HTR-8/SVneo (cell line): Measurements from ENCODE around the gene FRZB.
"Not testable (repeated sequence)": the region's sequence is repeated elsewhere in the genome, so short reads cannot be mapped to it uniquely, and the experiment has no call there.

Experiments used
- DNase-seq: peaks from one replicate; pipeline ENCODE4 v3.0.0; 2011; ENCODE audit warnings: low spot score, mixed read lengths; ENCODE audit not compliant: insufficient read length
- FAIRE-seq: peaks from 2 replicates; lab custom pipeline; 2011; peaks lifted over from hg19 to GRCh38; lab: Jason Lieb, UNC

FRZB gene, protein sequence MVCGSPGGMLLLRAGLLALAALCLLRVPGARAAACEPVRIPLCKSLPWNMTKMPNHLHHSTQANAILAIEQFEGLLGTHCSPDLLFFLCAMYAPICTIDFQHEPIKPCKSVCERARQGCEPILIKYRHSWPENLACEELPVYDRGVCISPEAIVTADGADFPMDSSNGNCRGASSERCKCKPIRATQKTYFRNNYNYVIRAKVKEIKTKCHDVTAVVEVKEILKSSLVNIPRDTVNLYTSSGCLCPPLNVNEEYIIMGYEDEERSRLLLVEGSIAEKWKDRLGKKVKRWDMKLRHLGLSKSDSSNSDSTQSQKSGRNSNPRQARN

DNA sequence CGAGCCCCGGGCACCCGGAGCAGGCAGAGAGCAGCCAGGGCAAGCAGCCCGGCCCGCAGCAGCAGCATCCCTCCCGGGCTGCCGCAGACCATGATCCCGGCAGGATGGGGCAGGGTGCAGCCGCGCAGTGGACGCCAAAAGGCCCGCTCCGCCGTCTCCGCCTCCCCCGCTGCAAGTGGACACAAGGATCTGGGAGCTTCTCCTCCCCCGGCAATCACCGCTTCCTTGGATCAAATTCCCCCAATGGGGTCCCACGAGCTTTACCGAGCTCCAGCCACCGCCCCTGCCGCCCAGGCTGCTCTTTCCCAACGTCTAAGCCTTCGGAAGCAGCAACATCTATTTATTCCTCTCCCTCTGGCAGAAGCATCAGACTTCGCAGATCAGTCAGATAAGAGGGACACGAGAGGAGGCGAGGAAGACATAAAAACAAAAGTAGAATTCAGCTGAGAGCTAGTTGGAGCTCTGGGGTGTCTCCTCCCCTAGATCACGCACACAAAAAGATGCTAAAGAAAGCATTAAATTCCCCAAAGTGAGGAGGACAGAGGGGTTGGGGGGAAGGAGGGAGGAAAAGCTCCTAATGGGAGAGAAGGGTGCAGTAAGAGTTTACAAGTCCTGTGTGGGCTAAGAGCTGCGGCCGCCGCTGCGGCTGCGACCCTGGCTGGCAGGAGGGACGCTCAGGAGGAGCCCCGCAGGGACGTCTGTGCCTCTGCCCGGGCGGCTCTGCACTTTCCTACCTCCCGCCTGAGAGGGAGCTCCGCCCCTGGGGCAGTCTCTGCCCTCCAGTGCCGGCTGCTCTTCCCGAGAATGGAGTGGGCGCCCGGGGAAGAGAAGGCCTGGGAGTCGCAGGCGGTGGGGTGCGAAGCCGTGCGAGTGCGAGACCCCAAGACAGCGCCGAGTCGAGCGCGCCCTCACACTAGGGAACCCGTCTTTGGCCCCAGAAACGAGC lies at the start of gene FRZB:
Gene FRZB, minus strand, starts transcription at position 177 of the 946 bp plus-strand sequence. Its CDS starts 85 bp downstream, at position 92.
- peak; percentile 63 for FAIRE-seq
- DNase-seq: peak; percentile 68

DNA sequence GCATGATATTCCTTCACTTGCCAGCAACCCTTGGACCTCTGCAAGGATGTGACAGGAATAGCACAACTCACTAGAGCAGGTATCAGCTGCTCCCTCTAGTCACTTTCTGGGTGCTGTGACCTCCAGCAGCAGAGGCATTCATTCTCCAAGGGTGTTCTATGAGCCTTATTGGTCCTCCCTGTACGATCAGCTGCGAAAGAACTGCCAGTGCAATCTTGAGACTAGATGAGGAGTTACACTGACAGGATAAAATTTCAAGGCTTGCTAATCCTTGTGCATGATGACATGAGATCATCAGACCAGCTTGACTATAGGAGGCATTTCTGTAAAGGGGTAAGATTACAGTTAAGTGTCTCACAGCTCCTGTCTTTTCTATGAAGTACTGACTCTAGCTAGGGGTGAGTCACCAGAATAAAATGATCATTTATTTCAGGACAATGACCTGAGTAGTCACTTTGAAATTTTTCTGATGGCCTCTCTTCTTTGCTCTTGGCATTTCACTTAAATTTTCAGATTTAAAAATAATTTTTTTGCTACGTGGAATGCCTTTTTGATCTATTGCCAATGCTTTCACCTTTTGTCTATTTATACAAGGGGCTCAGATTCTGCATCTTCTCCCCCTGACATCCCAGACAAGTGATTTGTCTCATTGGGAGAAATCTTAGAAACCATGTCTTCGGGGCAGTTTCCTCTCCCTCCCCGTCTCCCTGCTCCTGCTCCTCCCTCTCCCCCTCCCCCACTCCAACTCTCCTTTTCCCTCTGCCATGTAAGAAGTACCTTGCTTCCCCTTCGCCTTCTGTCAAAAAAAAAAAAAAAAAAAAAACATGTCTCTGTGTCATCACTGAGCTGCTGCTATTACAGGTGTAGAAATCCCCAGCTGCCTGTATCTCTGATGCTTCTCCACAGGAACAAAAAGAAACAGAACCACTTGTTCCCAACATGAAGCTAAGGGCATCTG lies 49.2 kb upstream of the FRZB start:
- DNase-seq (peak; percentile 87), FAIRE-seq (peak; percentile 70)

DNA sequence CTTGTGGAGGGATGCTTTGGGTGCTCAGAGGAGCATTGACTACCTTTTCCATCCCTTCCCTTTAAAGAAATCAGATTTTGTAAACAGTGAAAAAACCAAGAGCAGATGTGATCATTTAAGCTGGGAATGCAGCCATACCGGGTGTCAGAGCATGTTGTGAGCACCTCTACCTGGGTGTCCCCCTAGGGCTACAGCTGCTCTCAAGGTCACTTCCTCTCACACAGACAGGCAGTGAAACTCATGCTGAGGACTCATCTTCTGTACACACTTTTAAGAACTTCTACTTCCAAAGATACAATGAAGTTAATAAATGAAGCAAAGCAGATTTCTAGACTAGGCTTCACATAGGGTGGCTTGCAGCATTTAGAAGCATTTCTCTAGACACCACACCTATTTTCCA lies 48.4 kb upstream of the FRZB start:
- FAIRE-seq: no peak
- no peak for DNase-seq

DNA sequence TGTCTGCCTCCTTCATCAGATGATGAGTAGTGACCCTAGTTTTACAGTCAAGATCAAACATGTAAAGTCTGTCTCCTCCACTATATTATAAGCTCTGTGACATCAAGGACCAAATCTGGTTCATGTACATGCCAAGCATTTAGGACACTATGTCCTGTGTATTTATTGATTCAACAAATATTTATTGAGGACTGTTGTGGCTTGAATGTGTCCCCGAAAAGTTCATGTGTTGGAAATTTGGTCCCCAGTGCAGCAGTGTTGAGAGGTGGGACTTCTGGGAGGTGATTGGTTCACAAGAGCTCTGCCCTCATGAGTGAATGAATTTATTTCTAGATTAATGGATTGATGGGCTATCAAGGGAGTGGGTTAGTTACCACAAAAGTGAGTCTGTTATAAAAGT lies 46.6 kb upstream of the FRZB start:
- no peak for DNase-seq
- peak; percentile 4 for FAIRE-seq

DNA sequence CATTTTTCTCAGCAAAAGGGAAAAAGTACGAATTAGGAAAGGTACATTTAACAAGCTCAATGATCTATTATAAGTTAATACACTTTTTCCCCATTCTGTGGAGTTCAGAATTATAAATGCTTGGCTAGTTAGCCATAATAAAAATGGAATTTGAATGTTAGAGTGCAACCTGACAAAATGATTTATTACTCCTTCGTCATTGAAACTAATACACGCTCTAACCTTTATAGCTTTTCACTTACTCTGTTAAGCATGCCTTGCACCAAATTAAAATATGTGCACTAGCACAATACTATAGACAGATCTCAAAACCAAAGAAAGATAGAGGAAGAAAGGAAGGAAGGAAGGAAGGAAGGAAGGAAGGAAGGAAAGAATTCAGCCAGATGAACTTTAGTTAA lies 46.1 kb upstream of the FRZB start:
- FAIRE-seq: no peak
- no peak for DNase-seq

DNA sequence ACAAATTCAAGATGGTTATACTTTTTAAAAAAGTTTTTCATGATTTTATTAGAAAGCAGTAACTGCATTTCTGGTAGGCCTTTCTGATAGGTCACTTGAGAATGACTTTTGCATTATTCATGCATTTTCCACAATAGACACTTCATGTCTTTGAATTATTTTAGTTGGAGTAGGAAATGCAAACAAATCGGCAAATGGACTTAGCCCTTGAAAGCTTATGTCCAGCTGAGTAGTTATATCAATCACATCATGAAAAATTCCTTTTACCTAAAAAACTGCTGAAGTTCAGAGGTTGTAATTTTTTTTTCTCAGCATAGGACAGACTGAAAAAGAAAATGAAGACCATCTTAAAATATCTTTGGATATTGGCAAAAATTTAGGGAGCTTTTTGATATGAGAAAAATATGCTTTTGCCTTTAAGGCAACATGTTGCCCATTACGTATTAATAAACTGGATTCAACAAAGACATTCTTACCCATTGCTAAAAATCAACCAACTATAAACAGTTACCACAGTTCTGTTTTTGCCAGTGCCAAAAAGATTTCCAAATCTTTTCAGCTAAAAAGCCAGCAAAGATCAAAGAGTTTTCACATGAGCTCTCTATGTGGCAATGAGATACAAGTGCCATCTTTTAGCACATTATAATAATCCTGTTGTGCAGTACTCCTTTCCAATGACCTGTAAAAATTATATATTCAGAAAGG lies 45.5 kb upstream of the FRZB start:
- no peak for DNase-seq
- no peak for FAIRE-seq

DNA sequence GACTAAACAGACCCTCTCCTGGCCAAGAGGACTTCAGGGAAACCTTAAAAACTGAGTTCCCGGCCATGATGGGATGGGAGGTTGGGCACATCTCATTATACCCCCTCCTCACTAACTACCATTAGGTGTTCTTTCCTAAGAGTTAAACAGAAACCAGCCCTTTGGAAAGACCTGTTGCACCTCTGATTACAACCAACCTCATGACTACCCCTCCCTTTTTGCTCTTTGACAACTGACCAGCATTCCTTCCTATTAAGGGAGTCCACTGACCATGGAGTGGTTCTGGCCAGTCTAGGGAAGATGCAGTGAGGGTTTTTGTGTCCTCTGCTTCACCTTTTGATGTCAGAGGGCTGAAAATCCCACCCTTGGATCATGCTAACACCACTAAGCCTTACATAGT lies 44.5 kb upstream of the FRZB start:
- FAIRE-seq: no peak
- DNase-seq: no peak

DNA sequence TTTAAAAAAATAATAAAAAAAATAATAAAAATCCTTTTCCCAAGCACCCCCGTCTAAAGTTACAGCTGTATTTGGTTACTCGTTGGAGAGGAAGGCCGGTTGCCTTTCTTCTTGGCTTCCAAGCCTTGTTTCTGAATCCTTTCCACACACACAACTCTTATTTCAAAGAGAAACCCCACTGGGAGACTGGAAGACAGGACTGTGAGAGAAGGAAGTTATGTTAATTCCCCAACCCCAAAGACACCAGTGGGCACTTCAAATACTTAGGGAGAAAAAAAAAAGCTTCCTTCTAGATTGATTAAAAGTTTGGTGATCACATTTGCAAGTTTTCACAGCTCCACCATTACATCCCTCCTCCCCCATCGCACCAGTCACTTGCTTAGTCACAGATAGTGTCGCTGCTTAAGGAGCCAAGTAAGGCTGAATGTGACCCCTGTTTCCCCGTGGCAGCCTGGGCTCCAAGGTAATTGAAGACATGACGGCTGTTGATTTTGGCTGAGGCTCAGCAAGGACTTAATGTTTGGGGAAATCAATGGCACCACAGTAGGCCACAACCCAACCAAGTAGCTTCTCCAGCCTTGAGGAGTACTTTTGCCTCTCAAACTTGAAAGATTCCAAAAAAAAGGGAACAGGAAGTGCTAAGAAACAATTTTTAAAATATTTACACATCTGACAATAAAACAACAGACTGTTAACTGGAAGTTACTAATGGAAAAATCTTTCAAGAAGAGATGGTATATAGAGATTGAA lies 40.8 kb upstream of the FRZB start:
- FAIRE-seq: no peak
- DNase-seq: no peak

DNA sequence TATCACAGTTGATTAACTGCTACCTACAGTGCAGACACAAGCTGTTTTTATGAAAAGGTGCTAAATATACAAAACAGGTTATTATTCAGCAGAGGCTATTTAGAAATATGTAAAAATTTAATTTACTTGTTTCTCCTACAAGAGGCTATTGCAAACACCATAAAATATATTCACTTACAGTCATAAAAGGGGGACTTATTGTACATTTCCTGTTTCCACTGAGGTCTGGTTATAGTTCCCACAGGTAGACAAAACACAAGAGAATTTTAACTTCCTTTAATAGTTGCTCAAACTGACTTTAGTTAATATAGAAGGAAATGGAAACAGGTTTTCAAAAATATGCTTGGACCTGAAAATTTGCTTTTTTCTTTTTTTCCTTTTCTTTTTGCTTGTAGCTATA lies 40.0 kb upstream of the FRZB start:
- DNase-seq: no peak
- no peak for FAIRE-seq

DNA sequence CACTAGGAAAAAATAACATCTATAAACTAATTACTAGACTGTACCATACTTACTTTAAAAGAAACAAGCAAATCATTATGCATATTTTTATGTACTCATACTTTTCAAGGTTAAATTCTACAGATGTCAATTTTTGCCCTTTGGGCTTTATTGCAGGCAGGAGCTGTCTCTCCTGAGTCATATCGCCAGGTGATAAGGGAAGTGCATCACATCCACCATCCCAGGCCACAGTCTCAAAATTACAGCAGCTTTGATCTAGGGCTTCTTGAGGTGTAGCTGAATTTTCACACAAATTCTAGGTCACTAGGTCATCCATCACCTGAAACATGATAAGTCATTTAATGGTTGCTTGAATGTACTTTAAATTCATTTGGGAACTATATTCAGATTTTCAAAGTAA lies 38.4 kb upstream of the FRZB start:
- DNase-seq: no peak
- no peak for FAIRE-seq

DNA sequence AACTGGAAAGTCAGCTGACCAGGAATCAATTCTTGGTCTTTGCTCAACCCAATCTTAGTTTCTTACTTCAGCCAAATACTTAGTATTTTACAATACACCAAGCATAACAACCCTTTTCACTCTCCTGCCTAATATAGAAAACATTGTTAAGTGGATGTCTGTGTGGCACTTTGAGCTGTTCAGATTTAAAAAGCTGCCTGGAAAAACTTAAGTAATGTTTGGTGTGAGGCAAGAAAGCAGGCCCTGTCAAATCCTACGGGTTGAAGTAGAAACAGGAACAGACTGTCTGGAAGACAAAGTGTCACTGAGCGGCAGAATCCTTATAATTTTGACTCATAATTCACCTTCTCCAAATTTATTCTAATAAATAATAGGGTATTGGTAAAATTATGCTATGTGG lies 37.1 kb upstream of the FRZB start:
- FAIRE-seq (no peak), DNase-seq (no peak)

DNA sequence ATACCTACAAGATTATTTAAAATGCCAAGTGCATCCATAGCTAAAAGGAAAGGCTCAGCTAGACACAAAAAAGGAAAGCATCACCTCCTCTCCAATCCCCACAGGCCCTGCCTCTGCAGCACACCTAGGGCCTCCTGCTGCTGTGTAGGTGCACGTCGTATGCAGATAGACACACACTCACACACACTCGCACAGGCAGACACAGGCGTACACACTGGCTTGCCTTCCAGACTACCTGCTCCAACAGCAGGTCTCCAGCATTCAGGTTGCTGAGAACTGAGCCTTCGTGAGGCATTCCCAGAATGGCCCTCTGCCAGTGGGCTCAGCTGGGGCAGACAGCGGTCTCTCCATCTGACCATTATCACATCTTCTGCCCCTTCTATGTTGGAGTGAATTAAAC lies 35.3 kb upstream of the FRZB start:
- FAIRE-seq (no peak), DNase-seq (no peak)

DNA sequence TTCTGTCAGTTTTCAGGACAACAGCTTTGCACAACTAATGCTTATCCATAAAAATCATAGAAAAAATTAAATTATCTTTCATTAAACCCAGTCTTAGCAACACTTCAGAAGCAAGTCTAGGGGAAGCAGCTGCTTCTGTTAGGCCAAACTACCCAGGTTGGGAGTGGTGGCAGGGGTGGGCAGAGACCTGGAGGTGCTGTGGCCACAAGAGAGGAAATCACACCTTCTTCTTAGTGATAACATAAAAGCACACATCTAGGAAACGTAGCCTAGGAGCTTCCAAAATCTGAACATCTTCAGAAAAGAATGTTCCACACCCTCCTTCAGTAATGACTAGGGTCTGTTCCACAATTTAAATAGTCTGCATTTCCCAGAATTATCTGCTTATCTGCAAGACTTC lies 32.3 kb upstream of the FRZB start:
- DNase-seq (no peak), FAIRE-seq (no peak)

DNA sequence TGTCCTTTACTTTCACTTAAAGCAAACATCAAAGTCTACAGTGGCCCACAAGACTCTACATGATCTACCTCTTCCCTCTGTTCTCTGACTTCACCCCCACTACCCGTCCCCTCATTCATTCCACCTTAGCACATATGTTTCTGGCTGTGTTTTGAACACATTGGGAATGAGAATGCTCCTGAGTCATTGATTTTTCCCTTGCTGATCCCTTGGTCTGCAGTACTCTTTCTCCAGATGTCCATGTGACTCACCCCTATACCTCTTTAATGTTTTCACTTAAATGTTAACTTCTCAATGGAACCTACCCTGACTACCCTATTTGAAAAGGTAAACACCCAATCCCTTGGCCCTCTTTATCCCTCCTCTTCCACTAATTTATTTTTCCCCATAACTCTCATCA lies 30.7 kb upstream of the FRZB start:
- no peak for FAIRE-seq

DNA sequence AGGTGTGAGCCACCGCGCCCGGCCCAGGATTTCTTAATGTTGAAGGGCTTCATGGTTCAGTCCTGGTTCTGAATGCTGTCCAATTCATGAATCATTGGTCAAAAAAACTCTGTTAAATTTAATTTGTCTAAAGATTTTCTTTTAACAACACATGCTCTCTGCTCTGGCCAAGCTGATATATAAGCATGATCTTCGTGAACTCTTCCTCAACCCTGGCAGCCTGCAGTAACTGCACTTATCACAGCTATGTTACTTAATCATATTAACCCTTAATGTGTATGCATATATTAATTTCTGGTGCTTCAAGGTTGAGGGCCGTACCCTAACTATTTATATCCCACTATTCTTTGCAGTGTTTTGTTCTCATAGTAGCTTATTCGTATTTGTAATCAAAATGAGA lies 29.4 kb upstream of the FRZB start:
- no peak for FAIRE-seq
- no peak for DNase-seq

More for the DNA sequence above, 30.7 kb upstream of the FRZB start:
- no peak for DNase-seq

DNA sequence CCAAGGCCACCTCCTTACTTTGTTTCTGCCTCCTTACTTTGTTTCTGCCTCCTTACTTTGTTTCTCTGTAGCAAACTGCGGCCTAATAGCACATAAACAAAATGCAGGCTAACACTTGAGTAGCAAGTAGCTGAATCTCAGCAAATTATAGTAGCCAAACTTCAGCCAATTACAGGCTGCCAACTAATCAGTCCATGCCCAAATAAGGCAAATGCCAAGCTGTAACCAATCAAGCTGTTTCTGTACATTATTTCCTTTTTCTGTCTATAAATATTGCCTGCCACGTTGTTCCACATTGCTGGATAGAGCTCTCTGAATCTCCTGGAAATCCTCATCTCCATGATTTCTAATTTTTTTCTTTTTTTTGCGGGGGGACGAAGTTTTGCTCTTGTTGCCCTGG lies 28.7 kb upstream of the FRZB start:
- no peak for FAIRE-seq
- DNase-seq: no peak

DNA sequence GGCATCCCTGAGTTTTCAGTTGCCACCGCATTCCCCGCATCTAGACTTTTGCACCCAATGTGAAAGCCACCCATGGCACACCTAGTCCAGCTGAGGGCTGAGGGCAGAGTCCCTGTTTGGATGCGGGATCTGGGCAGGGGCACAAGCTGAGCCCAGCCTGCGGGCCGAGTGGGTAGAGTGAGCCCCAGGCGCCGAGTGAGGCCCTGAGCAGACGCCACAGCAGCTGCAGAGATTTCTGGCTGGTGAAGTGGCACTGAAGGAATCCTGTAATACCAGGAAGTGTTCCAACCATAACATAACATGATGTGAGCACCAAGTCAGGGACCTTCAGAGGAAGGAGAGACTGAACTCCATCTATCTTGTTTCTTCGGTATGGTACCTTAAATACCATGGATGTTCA lies 27.7 kb upstream of the FRZB start:
- DNase-seq (no peak), FAIRE-seq (no peak)

DNA sequence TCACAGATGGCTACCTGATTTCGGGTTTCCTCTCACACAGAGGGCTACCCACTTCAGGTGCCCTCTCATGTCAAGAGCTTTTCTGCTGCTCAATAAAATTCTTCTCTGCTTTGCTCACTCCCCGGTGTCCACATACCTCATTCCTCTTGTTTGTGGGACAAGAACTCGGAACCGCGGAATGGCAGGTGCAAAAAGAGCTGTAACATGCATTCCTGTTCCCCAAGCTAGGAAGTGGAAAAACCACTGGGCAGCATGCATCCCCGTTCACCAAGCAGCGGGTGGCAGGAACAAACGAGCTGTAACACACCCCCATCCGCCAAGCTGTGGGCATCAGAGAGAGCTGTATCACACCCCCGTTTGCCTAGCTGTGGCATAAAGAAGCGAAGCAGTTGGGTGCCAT lies 27.2 kb upstream of the FRZB start:
- no peak for FAIRE-seq
- DNase-seq: no peak

DNA sequence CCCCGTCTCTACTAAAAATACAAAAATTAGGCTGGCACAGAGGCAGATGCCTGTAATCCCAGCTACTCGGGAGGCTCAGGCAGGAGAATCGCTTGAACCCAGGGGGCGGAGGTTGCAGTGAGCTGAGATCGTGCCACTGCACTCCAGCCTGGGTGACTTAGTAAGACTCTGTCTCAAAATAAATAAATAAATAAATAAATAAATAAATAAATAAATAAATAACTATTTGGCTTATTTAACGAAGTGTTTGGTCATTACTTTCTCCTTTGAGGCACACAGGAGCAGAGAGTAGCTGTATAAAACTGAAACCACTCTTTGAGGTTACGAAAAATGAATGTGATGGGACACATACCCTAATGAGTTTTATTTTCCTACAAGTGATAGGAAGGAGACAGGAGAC lies 26.6 kb upstream of the FRZB start:
- not testable (repeated sequence) for DNase-seq, FAIRE-seq
